GM23338 (cell line): ENCODE data around the gene EPAS1.

Experiments
- CREB1 ChIP-seq: fragments of 250-450 bp; sonication (Bioruptor Pico); IDR thresholded peaks from 2 replicates; pipeline ENCODE4 v1.5.0; 2020; ENCODE audit warnings: low read depth, mild to moderate bottlenecking, moderate library complexity
- CTCF ChIP-seq, 2 experiments: fragments of 200-600 bp in 1 of 2; sonication (generic) in 1 of 2; conservative IDR thresholded peaks; 2 replicates each; pipeline versions ENCODE4 v1.5.1 to v1.6.1; 2016 to 2017; ENCODE audit warnings: antibody characterized with exemption in 2 of 2, low read depth in 2 of 2, mild to moderate bottlenecking in 2 of 2, moderate library complexity in 1 of 2
- ETS1 ChIP-seq: IDR thresholded peaks from 2 replicates; pipeline ENCODE4 v1.6.1; 2016; ENCODE audit warnings: antibody characterized with exemption
- EZH2 ChIP-seq: fragments of 200-600 bp; sonication (generic); IDR thresholded peaks from one replicate; pipeline ENCODE4 v1.8.0; 2017; ENCODE audit warnings: antibody characterized with exemption, mild to moderate bottlenecking, low read depth; ENCODE audit not compliant: unreplicated experiment
- EZH2phosphoT487 ChIP-seq: fragments of 200-600 bp; sonication (generic); IDR thresholded peaks from one replicate; pipeline ENCODE4 v1.8.1; 2018; ENCODE audit warnings: antibody characterized with exemption; ENCODE audit not compliant: unreplicated experiment
- JUNB ChIP-seq: IDR thresholded peaks from one replicate; pipeline ENCODE4 v1.6.1; 2016; ENCODE audit warnings: antibody characterized with exemption; ENCODE audit not compliant: unreplicated experiment
- NANOG ChIP-seq: IDR thresholded peaks from 2 replicates; pipeline ENCODE4 v1.6.1; 2016; ENCODE audit warnings: antibody characterized with exemption, borderline replicate concordance
- POLR2AphosphoS5 ChIP-seq: IDR thresholded peaks from 2 replicates; pipeline ENCODE4 v1.6.1; 2016; ENCODE audit warnings: antibody characterized with exemption, low read depth
- REST ChIP-seq: IDR thresholded peaks from one replicate; pipeline ENCODE4 v1.6.1; 2018; ENCODE audit warnings: antibody characterized with exemption; ENCODE audit not compliant: unreplicated experiment

- no peak for TF ChIP-seq POLR2AphosphoS5
- no peak for TF ChIP-seq CTCF (conservative IDR thresholded peaks at IDR 0.05; ENCODE audit: low read depth in 2 of 2)
- TF ChIP-seq EZH2, result no peak
- no peak for TF ChIP-seq NANOG
- TF ChIP-seq CREB1 (CRISPR knock-in tag), result no peak
- TF ChIP-seq EZH2phosphoT487, result no peak
- no peak for TF ChIP-seq REST
- TF ChIP-seq ETS1, result no peak
- no peak for TF ChIP-seq JUNB
Measured at GRCh38 chr2:46256563-46257142, 40.6 kb upstream of the EPAS1 start.
